Smooth muscle cell (in vitro differentiated cells): ENCODE data around the gene TPCN1. TPM values are rescaled to one million over a fixed set of nuclear protein-coding genes. Genes with fewer than 3 reads are reported as not detected.

ENCODE experiments used
- DNase-seq: peaks from one replicate; lab custom pipeline; 2025; ENCODE audit not compliant: unreplicated experiment; lab: John Stamatoyannopoulos, UW
- H2AFZ ChIP-seq: fragments of 200-600 bp; sonication (generic); 2 replicates; pipeline ENCODE4 v1.6.0; 2016; ENCODE audit warnings: antibody characterized with exemption, low read depth, mild to moderate bottlenecking
- H3F3A ChIP-seq: fragments of 200-600 bp; sonication (generic); 2 replicates; pipeline ENCODE4 v1.6.0; 2017; ENCODE audit warnings: antibody characterized with exemption, low read depth
- H3K27ac ChIP-seq: fragments of 200-600 bp; sonication (generic); 2 replicates; pipeline ENCODE4 v1.5.1; 2016; ENCODE audit warnings: low read depth, mild to moderate bottlenecking
- H3K27me3 ChIP-seq: fragments of 200-600 bp; sonication (generic); 2 replicates; pipeline ENCODE4 v1.6.1; 2016; ENCODE audit warnings: low read depth, mild to moderate bottlenecking
- H3K36me3 ChIP-seq: fragments of 200-600 bp; sonication (generic); 2 replicates; pipeline ENCODE4 v1.5.1; 2016; ENCODE audit warnings: low read depth
- H3K4me1 ChIP-seq: fragments of 200-600 bp; sonication (generic); 2 replicates; pipeline ENCODE4 v1.5.1; 2016; ENCODE audit warnings: low read depth
- H3K4me2 ChIP-seq: fragments of 200-600 bp; sonication (generic); 2 replicates; pipeline ENCODE4 v1.6.0; 2016; ENCODE audit warnings: mild to moderate bottlenecking
- H3K4me3 ChIP-seq: fragments of 200-600 bp; sonication (generic); 2 replicates; pipeline ENCODE4 v1.5.1; 2016; ENCODE audit warnings: mild to moderate bottlenecking
- H3K79me2 ChIP-seq: fragments of 200-600 bp; sonication (generic); 2 replicates; pipeline ENCODE4 v1.6.0; 2016; ENCODE audit warnings: low read depth, mild to moderate bottlenecking
- H3K9ac ChIP-seq: fragments of 200-600 bp; sonication (generic); 2 replicates; pipeline ENCODE4 v1.6.0; 2016; ENCODE audit warnings: low read depth
- H3K9me3 ChIP-seq: fragments of 200-600 bp; sonication (generic); replicated peaks from 2 replicates; pipeline ENCODE4 v1.5.1; 2016; ENCODE audit warnings: low read depth
- H4K20me1 ChIP-seq: fragments of 200-600 bp; sonication (generic); 2 replicates; pipeline ENCODE4 v1.6.0; 2016; ENCODE audit warnings: low read depth
- CTCF ChIP-seq: fragments of 200-600 bp; sonication (generic); IDR thresholded peaks from 2 replicates; pipeline ENCODE4 v1.5.1; 2017; ENCODE audit warnings: borderline replicate concordance, mild to moderate bottlenecking, antibody characterized with exemption; ENCODE audit not compliant: insufficient read depth, poor library complexity, severe bottlenecking
- WGBS: methylation state at CpG from one replicate; pipeline ENCODE4 v1.1.7; 2016; ENCODE audit warnings: low lambda C conversion rate; 5-methylcytosine and 5-hydroxymethylcytosine counted together
- polyA plus RNA-seq: library from polyadenylated mRNA; unstranded; fragments of >200 nt; fragmentation: Nextera tagmentation; extraction: Ambion mirVana; gene quantifications from 2 replicates; pipeline ENCODE4 v1.2.1, GENCODE V29; 2016
- total RNA-seq: library from RNA; depleted of rRNA; stranded (reverse); fragments of >200 nt; gene quantifications from 2 replicates; pipeline ENCODE4 v1.2.3, GENCODE V29; 2014

Gene TPCN1
- total and polyA plus RNA-seq, 2 experiments from 2014 or later, result 12.9 to 29.2 TPM

- no peaks in the 10 kb centered on the region for H4K20me1 ChIP-seq
- no peaks in the 10 kb centered on the region for H3F3A ChIP-seq
- H3K9me3 ChIP-seq, result no peaks in the 10 kb centered on the region
- H3K4me2 ChIP-seq, result no peak overlapping the region
- no peaks in the 10 kb centered on the region for H3K36me3 ChIP-seq
- H3K79me2 ChIP-seq, result no peaks in the 10 kb centered on the region
- no peak for DNase-seq
- H3K27me3 ChIP-seq, result no peaks in the 10 kb centered on the region
- 100% methylated on average over 1 of the region's 1 CpG for WGBS
- no peak overlapping the region for H3K4me3 ChIP-seq
- no peak overlapping the region for H3K9ac ChIP-seq
- no peak overlapping the region for H3K27ac ChIP-seq
- H2AFZ ChIP-seq, result no peak overlapping the region
- no peak for TF ChIP-seq CTCF
- H3K4me1 ChIP-seq, result no peaks in the 10 kb centered on the region
Measured at GRCh38 chr12:113329791-113330417, 108.6 kb downstream of the TPCN1 start.

- H3K9ac ChIP-seq, result no peak overlapping the region
- no peaks in the 10 kb centered on the region for H3K36me3 ChIP-seq
- no peaks in the 10 kb centered on the region for H3K9me3 ChIP-seq
- no peak for TF ChIP-seq CTCF
- H3K27ac ChIP-seq, result no peak overlapping the region
- H3F3A ChIP-seq, result no peaks in the 10 kb centered on the region
- H2AFZ ChIP-seq, result no peak overlapping the region
- H3K79me2 ChIP-seq, result no peaks in the 10 kb centered on the region
- DNase-seq, result no peak
- WGBS, result 98% methylated on average over 2 of the region's 2 CpGs
- no peaks in the 10 kb centered on the region for H3K27me3 ChIP-seq
- no peaks in the 10 kb centered on the region for H4K20me1 ChIP-seq
- H3K4me2 ChIP-seq, result no peak overlapping the region
- no peaks in the 10 kb centered on the region for H3K4me1 ChIP-seq
- H3K4me3 ChIP-seq, result no peak overlapping the region
Measured at GRCh38 chr12:113330505-113330904, 109.2 kb downstream of the TPCN1 start.

- 92% methylated on average over 17 of the region's 17 CpGs for WGBS
- Histone ChIP-seq H3K27ac (no peak overlapping the region), H3K4me1 (no peaks in the 10 kb centered on the region), H3K36me3 (no peaks in the 10 kb centered on the region), H2AFZ (no peak overlapping the region), H3K27me3 (no peaks in the 10 kb centered on the region), H3K4me2 (no peak overlapping the region), H3K79me2 (no peaks in the 10 kb centered on the region), H3K9ac (no peak overlapping the region), H3F3A (no peaks in the 10 kb centered on the region), H4K20me1 (no peaks in the 10 kb centered on the region), H3K4me3 (no peak overlapping the region), H3K9me3 (no peaks in the 10 kb centered on the region)
- DNase-seq, result no peak
- TF ChIP-seq CTCF, result no peak
Measured at GRCh38 chr12:113332688-113333417, 111.6 kb downstream of the TPCN1 start.

GRCh38 chr12:113333418-113333750 is 112.1 kb downstream of the TPCN1 start:
- H3K36me3 ChIP-seq, result no peaks in the 10 kb centered on the region
- no peaks in the 10 kb centered on the region for H3K27me3 ChIP-seq
- 85% methylated on average over 5 of the region's 5 CpGs for whole genome bisulfite sequencing
- DNase-seq, result no peak
- no peak overlapping the region for H3K4me3 ChIP-seq
- H3K9ac ChIP-seq, result no peak overlapping the region
- H3K27ac ChIP-seq, result no peak overlapping the region
- H3K9me3 ChIP-seq, result no peaks in the 10 kb centered on the region
- no peak overlapping the region for H2AFZ ChIP-seq
- no peaks in the 10 kb centered on the region for H3K4me1 ChIP-seq
- no peak overlapping the region for H3K4me2 ChIP-seq
- TF ChIP-seq CTCF, result no peak
- H3F3A ChIP-seq, result no peaks in the 10 kb centered on the region
- no peaks in the 10 kb centered on the region for H4K20me1 ChIP-seq
- H3K79me2 ChIP-seq, result no peaks in the 10 kb centered on the region
